NT2/D1 (cell line): ENCODE results near the gene PSMB5.

Source experiments
- DNase-seq: peaks from one replicate; pipeline ENCODE4 v3.0.0-alpha.2; 2011; ENCODE audit warnings: low read depth, low spot score
- H3K27me3 ChIP-seq: 2 replicates; pipeline ENCODE4 v1.6.0; 2011; ENCODE audit warnings: mild to moderate bottlenecking; ENCODE audit not compliant: insufficient read length, insufficient read depth
- H3K36me3 ChIP-seq: 2 replicates; pipeline ENCODE4 v1.6.1; 2011; ENCODE audit warnings: mild to moderate bottlenecking, low read length, mixed read lengths; ENCODE audit not compliant: insufficient read depth, insufficient read length
- H3K4me1 ChIP-seq: 2 replicates; pipeline ENCODE4 v1.5.1; 2011; ENCODE audit not compliant: insufficient read depth, insufficient read length
- H3K4me3 ChIP-seq: 2 replicates; pipeline ENCODE4 v1.5.1; 2011; ENCODE audit warnings: low read depth; ENCODE audit not compliant: insufficient read length
- H3K9ac ChIP-seq: 2 replicates; pipeline ENCODE4 v1.6.0; 2011; ENCODE audit warnings: low read depth; ENCODE audit not compliant: insufficient read length
- H3K9me3 ChIP-seq: 2 replicates; pipeline ENCODE4 v1.5.1; 2011; ENCODE audit warnings: mild to moderate bottlenecking, low read length; ENCODE audit not compliant: insufficient read depth
- SUZ12 ChIP-seq: IDR thresholded peaks from 2 replicates; pipeline ENCODE4 v1.6.1; 2011; ENCODE audit not compliant: insufficient read length, insufficient read depth; ENCODE audit errors: extremely low read depth
- YY1 ChIP-seq: IDR thresholded peaks from 2 replicates; pipeline ENCODE4 v1.6.1; 2011; ENCODE audit not compliant: insufficient read length, insufficient read depth
- ZNF274 ChIP-seq: IDR thresholded peaks from 2 replicates; pipeline ENCODE4 v1.6.1; 2011; ENCODE audit warnings: mild to moderate bottlenecking, low read depth, low read length

The PSMB5 gene

DNA sequence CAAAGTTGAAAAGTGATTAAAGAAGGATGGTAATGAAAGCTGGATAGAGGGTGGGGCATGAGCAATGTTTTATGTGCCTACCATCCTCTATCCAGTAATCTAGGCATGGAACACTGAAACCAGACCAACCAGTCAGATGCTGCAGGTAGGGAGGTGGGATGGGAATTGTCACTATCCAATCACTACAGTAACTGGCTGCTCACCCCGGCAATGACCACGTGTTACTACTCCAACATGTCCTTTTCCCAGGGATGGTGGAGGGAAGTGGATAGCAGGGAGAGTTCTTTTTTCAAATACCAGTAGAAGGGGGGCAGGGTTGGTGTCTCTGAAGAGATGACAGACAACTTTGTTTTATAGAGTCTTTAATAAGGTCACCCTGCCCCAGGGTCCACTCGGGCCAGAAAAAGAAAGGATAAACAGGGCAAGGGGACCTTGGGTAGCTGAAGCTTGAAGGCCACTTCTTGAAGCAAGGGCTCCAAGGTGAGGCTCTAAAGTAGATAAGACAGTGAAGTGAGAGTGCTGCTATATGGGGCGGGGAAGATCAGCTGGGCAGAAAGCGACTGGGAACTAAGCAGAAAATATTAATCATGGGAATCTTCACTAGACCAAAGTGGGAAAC lies 37.3 kb upstream of the PSMB5 start:
- no peak for TF ChIP-seq ZNF274
- TF ChIP-seq SUZ12 = no peak
- TF ChIP-seq YY1 = no peak
- no peaks in the 10 kb centered on the region for H3K9me3 ChIP-seq
- no peak for DNase-seq
- H3K9ac ChIP-seq = peak overlapping the region; percentile 8
- H3K36me3 ChIP-seq = peaks cover 75% of the 10 kb centered on the region
- no peaks in the 10 kb centered on the region for H3K27me3 ChIP-seq
- H3K4me3 ChIP-seq = no peak overlapping the region
- peaks cover 17% of the 10 kb centered on the region for H3K4me1 ChIP-seq

DNA sequence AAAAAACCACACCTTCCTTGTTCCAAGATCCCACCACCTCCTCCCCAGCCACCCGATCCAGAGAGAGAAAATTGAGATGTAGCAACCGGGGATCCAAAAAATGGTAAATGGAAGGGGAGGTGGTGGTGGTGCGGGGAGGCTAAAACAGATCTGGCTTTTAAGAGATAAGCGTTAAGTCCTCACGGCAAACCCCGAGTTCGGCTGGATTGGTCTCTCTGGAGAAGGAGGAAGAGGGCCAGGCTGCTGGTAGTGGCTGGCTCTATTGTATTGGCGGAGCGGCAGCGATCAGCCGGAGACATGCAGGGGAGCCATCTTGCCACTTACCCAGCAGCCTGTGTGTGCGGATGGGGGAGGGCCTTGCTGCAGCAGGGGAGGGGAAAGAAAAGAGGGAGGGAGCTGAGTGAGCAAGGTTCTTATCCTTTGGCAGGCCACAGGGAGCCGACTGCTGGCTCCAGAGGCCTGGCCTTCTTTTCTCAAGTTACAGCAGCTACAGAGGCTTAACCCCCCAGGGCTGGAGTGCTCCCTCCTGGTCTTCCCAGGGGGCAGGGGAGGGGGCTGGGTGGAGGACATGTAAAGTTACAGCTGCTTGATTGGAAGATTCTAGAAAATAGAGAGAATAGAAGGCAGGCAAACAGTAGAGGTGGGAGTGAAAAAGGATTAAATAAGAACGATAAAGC lies 36.7 kb upstream of the PSMB5 start:
- peaks cover 76% of the 10 kb centered on the region for H3K36me3 ChIP-seq

DNA sequence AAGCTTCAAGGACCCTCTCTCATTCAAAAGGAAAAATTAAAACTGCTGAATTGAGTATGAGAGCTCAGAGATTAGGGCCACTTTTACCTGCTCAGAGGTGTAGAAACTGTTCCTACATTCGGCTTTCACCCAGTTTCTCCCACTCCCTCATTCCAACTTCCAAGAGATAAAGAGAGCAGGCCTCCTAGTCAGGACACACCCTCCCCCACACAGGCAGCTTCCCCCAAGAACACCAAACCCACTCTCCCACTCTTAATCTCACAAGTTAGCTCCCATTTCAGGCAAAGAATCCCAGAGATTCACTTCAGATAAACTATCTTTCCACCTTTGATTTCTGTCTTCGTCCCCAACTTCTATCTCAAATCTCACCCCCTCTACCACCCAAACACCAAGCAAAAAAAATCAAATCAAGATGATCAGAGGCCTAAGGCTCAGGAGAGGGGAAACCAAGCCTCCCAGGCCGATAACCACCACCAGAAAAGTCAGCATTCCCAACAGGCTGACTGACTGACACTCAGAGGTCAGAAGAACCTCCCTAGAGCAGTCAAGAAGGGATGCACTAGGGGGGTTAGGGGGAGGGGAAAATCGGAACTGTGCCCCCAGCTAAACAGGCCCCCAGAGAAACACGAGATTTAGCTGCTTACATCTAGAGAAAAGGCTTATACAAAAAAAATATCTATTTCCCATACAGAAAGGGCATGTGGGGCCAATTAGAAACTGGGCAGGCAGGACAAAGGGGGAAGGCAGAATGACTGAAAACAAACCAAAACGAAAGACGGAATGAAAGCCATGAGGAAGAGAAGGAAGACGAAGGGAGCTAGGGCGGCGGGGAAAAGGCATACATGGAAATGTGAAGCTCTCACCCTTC lies 35.8 kb upstream of the PSMB5 start:
- Histone ChIP-seq H3K9ac (peak overlapping the region; percentile 91), H3K4me3 (peak overlapping the region; percentile 84), H3K27me3 (no peaks in the 10 kb centered on the region), H3K4me1 (peaks cover 24% of the 10 kb centered on the region), H3K9me3 (no peaks in the 10 kb centered on the region), H3K36me3 (peaks cover 76% of the 10 kb centered on the region)
- no peak for DNase-seq
- TF ChIP-seq ZNF274 (no peak), SUZ12 (no peak), YY1 (no peak)

More for the DNA sequence above, 36.7 kb upstream of the PSMB5 start:
- H3K9me3 ChIP-seq = no peaks in the 10 kb centered on the region
- H3K9ac ChIP-seq = peak overlapping the region; percentile 91
- peak overlapping the region; percentile 84 for H3K4me3 ChIP-seq
- DNase-seq = peak; percentile 87
- H3K27me3 ChIP-seq = no peaks in the 10 kb centered on the region
- TF ChIP-seq ZNF274 = no peak
- TF ChIP-seq SUZ12 = no peak
- peak; percentile 80 for TF ChIP-seq YY1
- peaks cover 23% of the 10 kb centered on the region for H3K4me1 ChIP-seq

DNA sequence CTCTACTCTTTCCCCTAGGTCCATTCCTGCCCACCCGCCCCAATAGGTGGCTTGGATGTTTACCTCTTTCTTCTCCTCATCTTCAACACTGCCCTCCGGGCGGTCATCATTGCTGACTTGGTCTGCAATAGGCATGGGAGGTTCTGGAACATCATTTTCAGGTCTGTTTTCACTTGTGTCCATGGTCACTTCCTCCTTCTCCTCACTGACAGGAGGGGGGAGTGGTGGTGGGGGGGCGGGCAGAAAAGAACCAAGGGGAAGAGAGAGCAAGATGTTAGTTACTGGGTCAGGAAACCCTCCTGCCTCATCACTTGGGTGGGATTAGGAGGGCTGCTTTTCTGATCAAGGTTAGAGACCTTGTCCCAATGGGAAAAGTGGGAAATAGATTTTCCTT lies 34.7 kb upstream of the PSMB5 start:
- H3K4me1 ChIP-seq = peaks cover 24% of the 10 kb centered on the region
- no peaks in the 10 kb centered on the region for H3K27me3 ChIP-seq
- H3K4me3 ChIP-seq = peak overlapping the region; percentile 15
- no peaks in the 10 kb centered on the region for H3K9me3 ChIP-seq
- peak overlapping the region; percentile 27 for H3K9ac ChIP-seq
- DNase-seq = no peak
- no peak for TF ChIP-seq YY1
- no peak for TF ChIP-seq SUZ12
- no peak for TF ChIP-seq ZNF274
- peaks cover 77% of the 10 kb centered on the region for H3K36me3 ChIP-seq

DNA sequence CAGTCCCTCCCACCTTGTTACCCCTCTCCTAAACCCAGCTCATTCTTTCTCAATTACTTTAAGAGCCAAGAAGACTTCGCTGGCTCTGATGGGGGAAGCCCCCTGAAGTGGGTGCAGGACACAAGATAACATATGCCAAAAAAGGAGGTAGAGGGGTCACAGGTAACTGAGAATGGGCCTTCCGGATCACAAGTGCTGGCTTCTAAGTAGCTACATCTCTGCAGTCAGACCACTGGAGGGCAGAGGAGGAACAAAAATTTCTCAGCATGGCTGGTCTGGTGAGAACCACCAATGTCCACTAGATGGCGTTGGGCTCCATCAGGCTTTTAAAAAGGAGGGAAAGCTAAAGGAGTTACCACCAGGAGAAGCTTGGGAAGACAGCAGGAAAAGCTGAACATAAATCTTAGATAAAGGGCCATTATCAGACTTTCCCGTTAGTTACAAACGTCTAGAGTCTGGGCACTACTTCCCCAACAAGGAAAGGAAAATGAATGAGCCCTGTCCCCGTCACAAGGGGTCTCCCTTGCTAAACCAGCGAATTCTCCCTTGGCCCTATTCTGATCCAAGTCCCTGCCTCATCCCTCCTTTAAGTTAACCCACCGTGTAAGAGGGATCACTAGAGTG lies 34.2 kb upstream of the PSMB5 start:
- DNase-seq = peak; percentile 72
- no peaks in the 10 kb centered on the region for H3K27me3 ChIP-seq
- peaks cover 24% of the 10 kb centered on the region for H3K4me1 ChIP-seq
- TF ChIP-seq YY1 (no peak), ZNF274 (no peak), SUZ12 (no peak)
- H3K9ac ChIP-seq = peak overlapping the region; percentile 27
- peaks cover 77% of the 10 kb centered on the region for H3K36me3 ChIP-seq
- H3K4me3 ChIP-seq = no peak overlapping the region
- H3K9me3 ChIP-seq = no peaks in the 10 kb centered on the region

DNA sequence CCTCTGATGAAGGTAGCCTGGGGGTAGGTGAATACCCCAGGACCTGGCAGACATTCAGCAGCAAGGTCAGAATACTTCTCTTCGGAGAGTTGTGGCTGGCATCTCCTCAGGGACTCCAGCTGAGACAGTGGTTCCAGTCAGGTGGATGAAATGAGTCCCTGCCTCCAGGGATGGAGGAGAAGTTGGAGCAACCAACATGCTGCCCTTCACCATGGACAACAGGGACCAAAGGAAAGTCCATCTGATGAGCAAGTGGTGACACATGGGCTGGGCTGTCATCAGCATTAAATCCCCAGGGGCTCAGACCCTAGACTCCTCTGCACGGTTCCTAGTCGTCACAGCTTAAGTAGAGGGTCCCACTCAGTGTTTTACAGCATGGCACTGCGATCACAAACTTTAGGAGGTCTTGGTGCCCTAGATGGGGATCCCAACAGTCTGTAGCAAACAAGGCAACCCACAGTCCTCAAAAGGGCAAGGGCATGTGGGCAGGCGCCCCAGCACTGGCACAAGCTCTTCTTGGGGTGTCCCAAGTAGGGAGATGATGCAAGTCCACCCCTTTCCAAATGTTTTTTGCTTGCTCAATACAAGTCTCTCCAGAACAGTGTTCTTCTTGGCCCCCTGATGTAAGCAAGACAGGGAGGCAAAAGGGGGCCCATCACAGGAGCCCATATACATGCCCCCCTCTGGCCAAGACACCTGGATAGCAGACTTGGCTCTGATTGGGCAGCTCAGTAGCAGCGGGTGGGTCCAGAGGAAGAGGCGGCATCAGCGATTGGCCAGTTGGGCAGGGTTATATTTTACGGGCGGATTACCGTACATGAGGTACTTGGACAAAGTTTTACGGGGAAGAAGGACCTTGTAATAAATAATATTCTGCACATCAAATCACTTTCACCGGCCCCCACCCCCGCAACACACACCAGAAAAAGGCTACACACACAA lies 33.4 kb upstream of the PSMB5 start:
- Histone ChIP-seq H3K36me3 (peaks cover 78% of the 10 kb centered on the region), H3K9ac (no peak overlapping the region), H3K4me1 (peaks cover 24% of the 10 kb centered on the region), H3K9me3 (no peaks in the 10 kb centered on the region), H3K4me3 (no peak overlapping the region), H3K27me3 (no peaks in the 10 kb centered on the region)
- DNase-seq = no peak
- TF ChIP-seq YY1 (no peak), ZNF274 (no peak), SUZ12 (no peak)
